K562 (cell line): ENCODE results near the gene IGF2R. TPM values are rescaled to one million over a fixed set of nuclear protein-coding genes. Genes with fewer than 3 reads are reported as not detected.

Source experiments
- ASH1L ChIP-seq: fragments of 450-650 bp; IDR thresholded peaks from 2 replicates; pipeline ENCODE4 v1.6.1; 2018; ENCODE audit warnings: borderline replicate concordance, mild to moderate bottlenecking, low read depth; ENCODE audit not compliant: partially characterized antibody
- CC2D1A ChIP-seq: fragments of 450-650 bp; IDR thresholded peaks from 2 replicates; pipeline ENCODE4 v1.6.1; 2017; ENCODE audit warnings: mild to moderate bottlenecking
- DACH1 ChIP-seq: fragments of 450-650 bp; IDR thresholded peaks from 2 replicates; pipeline ENCODE4 v1.6.1; 2018; ENCODE audit not compliant: partially characterized antibody
- DMBX1 ChIP-seq: fragments of 250-450 bp; sonication (Bioruptor Pico); IDR thresholded peaks from 2 replicates; pipeline ENCODE4 v1.8.0; 2022; ENCODE audit warnings: inconsistent platforms, mild to moderate bottlenecking, moderate library complexity, borderline replicate concordance
- HDAC1 ChIP-seq, 2 experiments: fragments of 450-650 bp; IDR thresholded peaks; 2 replicates each; pipeline ENCODE4 v1.6.1; 2016 to 2017; ENCODE audit warnings: inconsistent platforms in 1 of 2, mild to moderate bottlenecking in 1 of 2, moderate library complexity in 1 of 2
- JUND ChIP-seq, 2 experiments: IDR thresholded peaks; 2 replicates in 1 of 2; 3 replicates in 1 of 2; pipeline ENCODE4 v1.6.1; 2011; ENCODE audit warnings: borderline replicate concordance in 2 of 2, low read depth in 2 of 2, low read length in 2 of 2, improper control_type of control experiment in 1 of 2, missing biosample characterization in 1 of 2, missing genetic modification characterization in 1 of 2, missing genetic modification reagents in 1 of 2
- KAT7 ChIP-seq: sonication (generic); formaldehyde crosslinking; IDR thresholded peaks from 2 replicates; pipeline ENCODE4 v1.8.0; 2022; ENCODE audit warnings: missing genetic modification reagents, mild to moderate bottlenecking, borderline replicate concordance
- RBM22 ChIP-seq: fragments of 200-400 bp; formaldehyde crosslinking; IDR thresholded peaks from 2 replicates; pipeline ENCODE4 v1.6.1; 2018; ENCODE audit warnings: low read length, low read depth; ENCODE audit not compliant: poor library complexity, severe bottlenecking
- SLC30A9 ChIP-seq: fragments of 250-450 bp; sonication (Bioruptor Pico); IDR thresholded peaks from 2 replicates; pipeline ENCODE4 v1.8.0; 2022; ENCODE audit warnings: mild to moderate bottlenecking, moderate library complexity
- TBL1XR1 ChIP-seq, 2 experiments: IDR thresholded peaks; 2 replicates each; pipeline ENCODE4 v1.6.1; 2012; ENCODE audit warnings: improper control_type of control experiment in 2 of 2, low read length in 2 of 2, mild to moderate bottlenecking in 1 of 2
- TEAD2 ChIP-seq: fragments of 450-650 bp; IDR thresholded peaks from 2 replicates; pipeline ENCODE4 v1.6.1; 2016; ENCODE audit warnings: missing genetic modification characterization, control low read depth, missing compliant biosample characterization
- ZNF175 ChIP-seq: fragments of 200-800 bp; sonication (Bioruptor generic); IDR thresholded peaks from 2 replicates; pipeline ENCODE4 v1.6.1; 2016; ENCODE audit warnings: low read depth, mild to moderate bottlenecking, missing genetic modification characterization, missing compliant biosample characterization
- polyA plus RNA-seq, 8 experiments: library from polyadenylated mRNA; depleted of rRNA in 4 of 8; stranded (reverse) in 5 of 8; unstranded in 3 of 8; fragments of >200 nt; fragmentation: Nextera tagmentation in 2 of 8; fragmentation: Illumina TruSeq in 1 of 8; extraction: Ambion mirVana in 2 of 8; extraction: Trizol in 1 of 8; gene quantifications; 2 replicates each; pipeline versions ENCODE4 v1.2.1 to v1.2.3, GENCODE V29; 2011 to 2014; ENCODE audit warnings: inconsistent platforms in 1 of 8, missing spikeins in 1 of 8
- total RNA-seq, 7 experiments: library from RNA; depleted of rRNA in 6 of 7; stranded (reverse); fragments of >200 nt in 6 of 7; fragmentation: Illumina TruSeq in 2 of 7; extraction: Trizol in 2 of 7; gene quantifications; 2 replicates each; pipeline versions ENCODE4 v1.2.1 to v1.2.3, GENCODE V29; 2011 to 2021; ENCODE audit warnings: low replicate concordance in 1 of 7
- TF ChIP-seq, protein P1 (sequence below): fragments of 250-450 bp; sonication (Bioruptor Pico); IDR thresholded peaks from 2 replicates; pipeline ENCODE4 v1.9.0; 2021; ENCODE audit warnings: mild to moderate bottlenecking, inconsistent platforms
- TF ChIP-seq, protein P2 (sequence below): IDR thresholded peaks from 2 replicates; pipeline ENCODE4 v1.6.1; 2016; ENCODE audit warnings: missing genetic modification characterization, missing compliant biosample characterization
- TF ChIP-seq, protein P3 (sequence below): sonication (generic); formaldehyde crosslinking; IDR thresholded peaks from 2 replicates; pipeline ENCODE4 v1.8.0; 2023; ENCODE audit warnings: missing genetic modification reagents, mild to moderate bottlenecking, borderline replicate concordance

IGF2R gene
- total and polyA plus RNA-seq, 9 of the 15 experiments (the other 6 are each of a cell fraction or from before 2014, with no cell fraction given): 3.5 to 92.3 (median 34.5) TPM

DNA sequence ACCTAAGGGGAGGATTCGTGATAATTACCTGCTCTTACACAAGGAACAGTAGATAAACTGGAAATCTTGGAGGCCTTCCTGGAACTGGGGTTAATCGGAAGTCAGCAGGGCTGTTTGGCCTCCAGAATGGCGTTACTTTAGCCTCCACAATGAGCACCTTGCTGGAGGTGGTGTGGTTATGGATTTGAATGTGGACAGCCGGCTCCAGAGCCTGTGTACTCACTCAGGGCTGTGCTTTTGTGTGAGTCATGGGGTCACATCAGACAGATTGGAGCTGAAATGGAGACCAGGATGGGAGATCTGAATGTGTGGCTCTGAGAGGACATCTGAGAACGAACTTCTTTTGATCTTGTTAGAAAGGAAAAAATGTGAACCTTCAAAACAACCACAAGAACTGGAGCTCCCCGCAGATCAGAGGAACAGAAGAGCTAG, 30.4 kb downstream of the IGF2R start (continued):
- TF ChIP-seq, protein P1, sequence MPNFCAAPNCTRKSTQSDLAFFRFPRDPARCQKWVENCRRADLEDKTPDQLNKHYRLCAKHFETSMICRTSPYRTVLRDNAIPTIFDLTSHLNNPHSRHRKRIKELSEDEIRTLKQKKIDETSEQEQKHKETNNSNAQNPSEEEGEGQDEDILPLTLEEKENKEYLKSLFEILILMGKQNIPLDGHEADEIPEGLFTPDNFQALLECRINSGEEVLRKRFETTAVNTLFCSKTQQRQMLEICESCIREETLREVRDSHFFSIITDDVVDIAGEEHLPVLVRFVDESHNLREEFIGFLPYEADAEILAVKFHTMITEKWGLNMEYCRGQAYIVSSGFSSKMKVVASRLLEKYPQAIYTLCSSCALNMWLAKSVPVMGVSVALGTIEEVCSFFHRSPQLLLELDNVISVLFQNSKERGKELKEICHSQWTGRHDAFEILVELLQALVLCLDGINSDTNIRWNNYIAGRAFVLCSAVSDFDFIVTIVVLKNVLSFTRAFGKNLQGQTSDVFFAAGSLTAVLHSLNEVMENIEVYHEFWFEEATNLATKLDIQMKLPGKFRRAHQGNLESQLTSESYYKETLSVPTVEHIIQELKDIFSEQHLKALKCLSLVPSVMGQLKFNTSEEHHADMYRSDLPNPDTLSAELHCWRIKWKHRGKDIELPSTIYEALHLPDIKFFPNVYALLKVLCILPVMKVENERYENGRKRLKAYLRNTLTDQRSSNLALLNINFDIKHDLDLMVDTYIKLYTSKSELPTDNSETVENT (CRISPR knock-in tag): no peak
- TF ChIP-seq, protein P2, sequence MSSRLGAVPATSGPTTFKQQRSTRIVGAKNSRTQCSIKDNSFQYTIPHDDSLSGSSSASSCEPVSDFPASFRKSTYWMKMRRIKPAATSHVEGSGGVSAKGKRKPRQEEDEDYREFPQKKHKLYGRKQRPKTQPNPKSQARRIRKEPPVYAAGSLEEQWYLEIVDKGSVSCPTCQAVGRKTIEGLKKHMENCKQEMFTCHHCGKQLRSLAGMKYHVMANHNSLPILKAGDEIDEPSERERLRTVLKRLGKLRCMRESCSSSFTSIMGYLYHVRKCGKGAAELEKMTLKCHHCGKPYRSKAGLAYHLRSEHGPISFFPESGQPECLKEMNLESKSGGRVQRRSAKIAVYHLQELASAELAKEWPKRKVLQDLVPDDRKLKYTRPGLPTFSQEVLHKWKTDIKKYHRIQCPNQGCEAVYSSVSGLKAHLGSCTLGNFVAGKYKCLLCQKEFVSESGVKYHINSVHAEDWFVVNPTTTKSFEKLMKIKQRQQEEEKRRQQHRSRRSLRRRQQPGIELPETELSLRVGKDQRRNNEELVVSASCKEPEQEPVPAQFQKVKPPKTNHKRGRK: no peak
- TF ChIP-seq ZNF175 (peak; percentile 66), KAT7 (CRISPR knock-in tag) (no peak), SLC30A9 (CRISPR knock-in tag) (no peak), ASH1L (no peak), TBL1XR1 (IDR thresholded peaks at IDR 0.05; ENCODE audit: low read length in 2 of 2) (no peak; a peak in 1 of 4 replicates), HDAC1 (IDR thresholded peaks at IDR 0.05) (peak in 1 of 2 experiments; percentile 60; a peak in 1 of 4 replicates), CC2D1A (peak; percentile 72; the same call in 1 of the 2 replicates), DMBX1 (CRISPR knock-in tag) (peak; percentile 93), TEAD2 (tag) (no peak), RBM22 (no peak), JUND (IDR thresholded peaks at IDR 0.05; ENCODE audit: borderline replicate concordance, low read depth, low read length) (peak; percentile 61), JUND (tag; IDR thresholded peaks at IDR 0.05; ENCODE audit: borderline replicate concordance, low read depth, low read length) (peak; percentile 56; the same call in 1 of the 3 replicates), DACH1 (no peak)
- TF ChIP-seq, protein P3, sequence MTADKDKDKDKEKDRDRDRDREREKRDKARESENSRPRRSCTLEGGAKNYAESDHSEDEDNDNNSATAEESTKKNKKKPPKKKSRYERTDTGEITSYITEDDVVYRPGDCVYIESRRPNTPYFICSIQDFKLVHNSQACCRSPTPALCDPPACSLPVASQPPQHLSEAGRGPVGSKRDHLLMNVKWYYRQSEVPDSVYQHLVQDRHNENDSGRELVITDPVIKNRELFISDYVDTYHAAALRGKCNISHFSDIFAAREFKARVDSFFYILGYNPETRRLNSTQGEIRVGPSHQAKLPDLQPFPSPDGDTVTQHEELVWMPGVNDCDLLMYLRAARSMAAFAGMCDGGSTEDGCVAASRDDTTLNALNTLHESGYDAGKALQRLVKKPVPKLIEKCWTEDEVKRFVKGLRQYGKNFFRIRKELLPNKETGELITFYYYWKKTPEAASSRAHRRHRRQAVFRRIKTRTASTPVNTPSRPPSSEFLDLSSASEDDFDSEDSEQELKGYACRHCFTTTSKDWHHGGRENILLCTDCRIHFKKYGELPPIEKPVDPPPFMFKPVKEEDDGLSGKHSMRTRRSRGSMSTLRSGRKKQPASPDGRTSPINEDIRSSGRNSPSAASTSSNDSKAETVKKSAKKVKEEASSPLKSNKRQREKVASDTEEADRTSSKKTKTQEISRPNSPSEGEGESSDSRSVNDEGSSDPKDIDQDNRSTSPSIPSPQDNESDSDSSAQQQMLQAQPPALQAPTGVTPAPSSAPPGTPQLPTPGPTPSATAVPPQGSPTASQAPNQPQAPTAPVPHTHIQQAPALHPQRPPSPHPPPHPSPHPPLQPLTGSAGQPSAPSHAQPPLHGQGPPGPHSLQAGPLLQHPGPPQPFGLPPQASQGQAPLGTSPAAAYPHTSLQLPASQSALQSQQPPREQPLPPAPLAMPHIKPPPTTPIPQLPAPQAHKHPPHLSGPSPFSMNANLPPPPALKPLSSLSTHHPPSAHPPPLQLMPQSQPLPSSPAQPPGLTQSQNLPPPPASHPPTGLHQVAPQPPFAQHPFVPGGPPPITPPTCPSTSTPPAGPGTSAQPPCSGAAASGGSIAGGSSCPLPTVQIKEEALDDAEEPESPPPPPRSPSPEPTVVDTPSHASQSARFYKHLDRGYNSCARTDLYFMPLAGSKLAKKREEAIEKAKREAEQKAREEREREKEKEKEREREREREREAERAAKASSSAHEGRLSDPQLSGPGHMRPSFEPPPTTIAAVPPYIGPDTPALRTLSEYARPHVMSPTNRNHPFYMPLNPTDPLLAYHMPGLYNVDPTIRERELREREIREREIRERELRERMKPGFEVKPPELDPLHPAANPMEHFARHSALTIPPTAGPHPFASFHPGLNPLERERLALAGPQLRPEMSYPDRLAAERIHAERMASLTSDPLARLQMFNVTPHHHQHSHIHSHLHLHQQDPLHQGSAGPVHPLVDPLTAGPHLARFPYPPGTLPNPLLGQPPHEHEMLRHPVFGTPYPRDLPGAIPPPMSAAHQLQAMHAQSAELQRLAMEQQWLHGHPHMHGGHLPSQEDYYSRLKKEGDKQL (CRISPR knock-in tag): no peak
